Liver (tissue), 9 donors: ENCODE measurements around the gene ETS1. TPM values are rescaled to one million over a fixed set of nuclear protein-coding genes. Genes with fewer than 3 reads are reported as not detected.

Experiments used
- DNase-seq: peaks from one replicate; pipeline ENCODE4 v3.0.0-alpha.2; 2017; ENCODE audit warnings: low spot score
- H3K27ac ChIP-seq, 2 donors: one replicate each; pipeline ENCODE4 v1.7.0; 2013; ENCODE audit warnings: inconsistent platforms in 2 of 2, low read length in 2 of 2, control low read depth in 1 of 2, low read depth in 1 of 2, mild to moderate bottlenecking in 1 of 2
- H3K27me3 ChIP-seq, 4 donors: one replicate each; pipeline versions ENCODE4 v1.6.1 to v1.7.0; 2013; ENCODE audit warnings: low read length in 3 of 4, inconsistent platforms in 1 of 4, mild to moderate bottlenecking in 1 of 4, moderate library complexity in 1 of 4; ENCODE audit not compliant: control insufficient read depth in 4 of 4, insufficient read depth in 4 of 4
- H3K36me3 ChIP-seq, 4 donors: one replicate each; pipeline versions ENCODE4 v1.6.1 to v1.7.0; 2013; ENCODE audit warnings: low read length in 3 of 4, mild to moderate bottlenecking in 3 of 4, low read depth in 1 of 4, moderate library complexity in 1 of 4; ENCODE audit not compliant: control insufficient read depth in 4 of 4, insufficient read depth in 3 of 4
- H3K4me1 ChIP-seq, 4 donors: one replicate each; pipeline versions ENCODE4 v1.6.1 to v1.7.0; 2013; ENCODE audit warnings: low read length in 3 of 4, mild to moderate bottlenecking in 3 of 4, moderate library complexity in 1 of 4; ENCODE audit not compliant: control insufficient read depth in 4 of 4, insufficient read depth in 4 of 4
- H3K4me3 ChIP-seq, 3 donors: one replicate each; pipeline versions ENCODE4 v1.6.1 to v1.7.0; 2013; ENCODE audit warnings: low read length in 3 of 3, control low read depth in 1 of 3, low read depth in 1 of 3, mild to moderate bottlenecking in 1 of 3
- H3K9ac ChIP-seq, 2 donors: one replicate each; pipeline ENCODE4 v1.7.0; 2013; ENCODE audit warnings: low read length in 2 of 2, mild to moderate bottlenecking in 2 of 2, moderate library complexity in 2 of 2, control low read depth in 1 of 2, low read depth in 1 of 2
- H3K9me3 ChIP-seq, 4 donors: one replicate each; pipeline versions ENCODE4 v1.6.1 to v1.7.0; 2013; ENCODE audit warnings: low read length in 3 of 4; ENCODE audit not compliant: control insufficient read depth in 4 of 4
- EGR1 ChIP-seq, 2 donors: IDR thresholded peaks; 2 replicates each; pipeline ENCODE4 v1.6.1; 2016 to 2018; ENCODE audit warnings: antibody characterized with exemption in 2 of 2, low read depth in 2 of 2
- FOXA1 ChIP-seq: IDR thresholded peaks from 2 replicates; pipeline ENCODE4 v1.6.1; 2016; ENCODE audit warnings: antibody characterized with exemption
- FOXA2 ChIP-seq: IDR thresholded peaks from 2 replicates; pipeline ENCODE4 v1.6.1; 2016; ENCODE audit warnings: antibody characterized with exemption
- GABPA ChIP-seq, 2 donors: IDR thresholded peaks in 1 of 2; conservative IDR thresholded peaks in 1 of 2; 2 replicates each; pipeline ENCODE4 v1.6.1; 2016; ENCODE audit warnings: antibody characterized with exemption in 2 of 2, mild to moderate bottlenecking in 1 of 2, moderate library complexity in 1 of 2
- HNF4A ChIP-seq, 2 donors: conservative IDR thresholded peaks; 2 replicates each; pipeline ENCODE4 v1.6.1; 2016; ENCODE audit warnings: antibody characterized with exemption in 2 of 2, mild to moderate bottlenecking in 2 of 2
- HNF4G ChIP-seq: IDR thresholded peaks from 2 replicates; pipeline ENCODE4 v1.6.1; 2016; ENCODE audit warnings: antibody characterized with exemption
- JUND ChIP-seq, 2 donors: IDR thresholded peaks; 2 replicates each; pipeline ENCODE4 v1.6.1; 2016; ENCODE audit warnings: antibody characterized with exemption in 2 of 2
- NR2F2 ChIP-seq: IDR thresholded peaks from 2 replicates; pipeline ENCODE4 v1.6.1; 2016; ENCODE audit warnings: antibody characterized with exemption
- RAD21 ChIP-seq, 2 donors: IDR thresholded peaks; 2 replicates each; pipeline ENCODE4 v1.6.1; 2016; ENCODE audit warnings: antibody characterized with exemption in 2 of 2, mild to moderate bottlenecking in 2 of 2
- RXRA ChIP-seq, 2 donors: IDR thresholded peaks; 2 replicates each; pipeline ENCODE4 v1.6.1; 2017 to 2018; ENCODE audit warnings: antibody characterized with exemption in 2 of 2, mild to moderate bottlenecking in 1 of 2
- SP1 ChIP-seq: IDR thresholded peaks from 2 replicates; pipeline ENCODE4 v1.6.1; 2018; ENCODE audit warnings: antibody characterized with exemption, mild to moderate bottlenecking
- YY1 ChIP-seq: IDR thresholded peaks from 2 replicates; pipeline ENCODE4 v1.6.1; 2016; ENCODE audit warnings: antibody characterized with exemption, mild to moderate bottlenecking
- WGBS: extraction: QIAGEN DNeasy Blood & Tissue Kit; methylation state at CpG from one replicate; pipeline ENCODE4 v1.1.7; 2013; 5-methylcytosine and 5-hydroxymethylcytosine counted together
- polyA plus RNA-seq, 2 donors: library from polyadenylated mRNA; stranded (reverse) in 1 of 2; unstranded in 1 of 2; fragments of 200-250 nt in 1 of 2; fragments of >200 nt in 1 of 2; fragmentation: Nextera tagmentation in 1 of 2; extraction: Ambion mirVana in 1 of 2; gene quantifications; one replicate each; pipeline versions ENCODE4 v1.2.1 to v1.2.3, GENCODE V29; 2013 to 2015
- total RNA-seq, 2 donors: library from RNA; depleted of rRNA; stranded (reverse); fragments of >200 nt; gene quantifications; one replicate each; pipeline ENCODE4 v1.2.3, GENCODE V29; 2014
- TF ChIP-seq, protein P1 (sequence below): IDR thresholded peaks from 2 replicates; pipeline ENCODE4 v1.6.1; 2016; ENCODE audit warnings: antibody characterized with exemption
- TF ChIP-seq, protein P2 (sequence below): IDR thresholded peaks from 2 replicates; pipeline ENCODE4 v1.6.1; 2016; ENCODE audit warnings: antibody characterized with exemption
- TF ChIP-seq, protein P3 (sequence below): IDR thresholded peaks from 2 replicates; pipeline ENCODE4 v1.6.1; 2016; ENCODE audit warnings: antibody characterized with exemption, mild to moderate bottlenecking
- TF ChIP-seq, protein P4 (sequence below): IDR thresholded peaks from 2 replicates; pipeline ENCODE4 v1.6.1; 2016; ENCODE audit warnings: antibody characterized with exemption
- TF ChIP-seq, protein P5 (sequence below): fragments of 150-350 bp; IDR thresholded peaks from 2 replicates; pipeline ENCODE4 v1.5.1; 2017; ENCODE audit warnings: improper control_type of control experiment, low read depth, low read length; ENCODE audit not compliant: missing input control
- donor health status: healthy.
- donor health status: healthy.
- donor health status: healthy.
- donor health status: healthy.
- donor health status: healthy.

ETS1 gene
- total and polyA plus RNA-seq, 4 donors = 4.8 to 30.0 (median 20.3) TPM

DNA sequence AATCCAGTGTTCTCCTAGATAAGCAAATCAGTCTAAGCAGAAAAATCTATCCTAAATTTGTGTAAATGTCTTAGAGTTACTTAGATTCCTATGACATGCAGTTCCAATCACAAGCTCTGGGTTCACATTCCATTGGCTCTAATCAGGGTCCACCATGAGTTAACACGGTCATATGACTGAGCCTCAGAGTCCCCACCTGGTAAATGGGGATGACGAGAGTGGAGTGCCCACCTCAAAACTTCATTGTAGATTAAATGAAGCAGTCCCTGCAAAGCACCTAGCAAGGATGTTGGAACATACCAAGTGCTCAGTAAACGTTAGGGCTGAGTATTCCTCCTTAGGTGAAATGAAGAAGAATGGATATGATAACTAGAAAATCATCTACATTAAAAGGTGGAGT is 3.1 kb downstream of the ETS1 start:
- no peak for DNase-seq
- Histone ChIP-seq H3K27ac (no peak overlapping the region), H3K36me3 (no peaks in the 10 kb centered on the region), H3K9me3 (no peaks in the 10 kb centered on the region), H3K4me1 (peaks cover 0 to 1% (median 0%) of the 10 kb centered on the region in 4 donors), H3K27me3 (peaks cover 0 to 6% (median 3%) of the 10 kb centered on the region in 4 donors), H3K4me3 (no peak overlapping the region), H3K9ac (no peak overlapping the region)
- TF ChIP-seq, protein P1, sequence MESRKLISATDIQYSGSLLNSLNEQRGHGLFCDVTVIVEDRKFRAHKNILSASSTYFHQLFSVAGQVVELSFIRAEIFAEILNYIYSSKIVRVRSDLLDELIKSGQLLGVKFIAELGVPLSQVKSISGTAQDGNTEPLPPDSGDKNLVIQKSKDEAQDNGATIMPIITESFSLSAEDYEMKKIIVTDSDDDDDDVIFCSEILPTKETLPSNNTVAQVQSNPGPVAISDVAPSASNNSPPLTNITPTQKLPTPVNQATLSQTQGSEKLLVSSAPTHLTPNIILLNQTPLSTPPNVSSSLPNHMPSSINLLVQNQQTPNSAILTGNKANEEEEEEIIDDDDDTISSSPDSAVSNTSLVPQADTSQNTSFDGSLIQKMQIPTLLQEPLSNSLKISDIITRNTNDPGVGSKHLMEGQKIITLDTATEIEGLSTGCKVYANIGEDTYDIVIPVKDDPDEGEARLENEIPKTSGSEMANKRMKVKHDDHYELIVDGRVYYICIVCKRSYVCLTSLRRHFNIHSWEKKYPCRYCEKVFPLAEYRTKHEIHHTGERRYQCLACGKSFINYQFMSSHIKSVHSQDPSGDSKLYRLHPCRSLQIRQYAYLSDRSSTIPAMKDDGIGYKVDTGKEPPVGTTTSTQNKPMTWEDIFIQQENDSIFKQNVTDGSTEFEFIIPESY = no peak
- no peak for TF ChIP-seq HNF4G
- no peak for TF ChIP-seq GABPA (IDR thresholded peaks at IDR 0.05 in 1 of 2, conservative IDR thresholded peaks at IDR 0.05 in 1 of 2)
- no peak for TF ChIP-seq NR2F2
- no peak for TF ChIP-seq SP1
- TF ChIP-seq YY1 = no peak
- TF ChIP-seq EGR1 (IDR thresholded peaks at IDR 0.05; ENCODE audit: low read depth in 2 of 2) = no peak
- TF ChIP-seq RXRA (IDR thresholded peaks at IDR 0.05) = no peak
- no peak for TF ChIP-seq RAD21 (IDR thresholded peaks at IDR 0.05)
- TF ChIP-seq JUND (IDR thresholded peaks at IDR 0.05) = no peak
- no peak for TF ChIP-seq FOXA1
- TF ChIP-seq FOXA2 = no peak
- TF ChIP-seq, protein P2, sequence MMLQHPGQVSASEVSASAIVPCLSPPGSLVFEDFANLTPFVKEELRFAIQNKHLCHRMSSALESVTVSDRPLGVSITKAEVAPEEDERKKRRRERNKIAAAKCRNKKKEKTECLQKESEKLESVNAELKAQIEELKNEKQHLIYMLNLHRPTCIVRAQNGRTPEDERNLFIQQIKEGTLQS = no peak
- TF ChIP-seq, protein P3, sequence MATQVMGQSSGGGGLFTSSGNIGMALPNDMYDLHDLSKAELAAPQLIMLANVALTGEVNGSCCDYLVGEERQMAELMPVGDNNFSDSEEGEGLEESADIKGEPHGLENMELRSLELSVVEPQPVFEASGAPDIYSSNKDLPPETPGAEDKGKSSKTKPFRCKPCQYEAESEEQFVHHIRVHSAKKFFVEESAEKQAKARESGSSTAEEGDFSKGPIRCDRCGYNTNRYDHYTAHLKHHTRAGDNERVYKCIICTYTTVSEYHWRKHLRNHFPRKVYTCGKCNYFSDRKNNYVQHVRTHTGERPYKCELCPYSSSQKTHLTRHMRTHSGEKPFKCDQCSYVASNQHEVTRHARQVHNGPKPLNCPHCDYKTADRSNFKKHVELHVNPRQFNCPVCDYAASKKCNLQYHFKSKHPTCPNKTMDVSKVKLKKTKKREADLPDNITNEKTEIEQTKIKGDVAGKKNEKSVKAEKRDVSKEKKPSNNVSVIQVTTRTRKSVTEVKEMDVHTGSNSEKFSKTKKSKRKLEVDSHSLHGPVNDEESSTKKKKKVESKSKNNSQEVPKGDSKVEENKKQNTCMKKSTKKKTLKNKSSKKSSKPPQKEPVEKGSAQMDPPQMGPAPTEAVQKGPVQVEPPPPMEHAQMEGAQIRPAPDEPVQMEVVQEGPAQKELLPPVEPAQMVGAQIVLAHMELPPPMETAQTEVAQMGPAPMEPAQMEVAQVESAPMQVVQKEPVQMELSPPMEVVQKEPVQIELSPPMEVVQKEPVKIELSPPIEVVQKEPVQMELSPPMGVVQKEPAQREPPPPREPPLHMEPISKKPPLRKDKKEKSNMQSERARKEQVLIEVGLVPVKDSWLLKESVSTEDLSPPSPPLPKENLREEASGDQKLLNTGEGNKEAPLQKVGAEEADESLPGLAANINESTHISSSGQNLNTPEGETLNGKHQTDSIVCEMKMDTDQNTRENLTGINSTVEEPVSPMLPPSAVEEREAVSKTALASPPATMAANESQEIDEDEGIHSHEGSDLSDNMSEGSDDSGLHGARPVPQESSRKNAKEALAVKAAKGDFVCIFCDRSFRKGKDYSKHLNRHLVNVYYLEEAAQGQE = no peak
- TF ChIP-seq, protein P4, sequence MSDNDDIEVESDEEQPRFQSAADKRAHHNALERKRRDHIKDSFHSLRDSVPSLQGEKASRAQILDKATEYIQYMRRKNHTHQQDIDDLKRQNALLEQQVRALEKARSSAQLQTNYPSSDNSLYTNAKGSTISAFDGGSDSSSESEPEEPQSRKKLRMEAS = no peak
- TF ChIP-seq, protein P5, sequence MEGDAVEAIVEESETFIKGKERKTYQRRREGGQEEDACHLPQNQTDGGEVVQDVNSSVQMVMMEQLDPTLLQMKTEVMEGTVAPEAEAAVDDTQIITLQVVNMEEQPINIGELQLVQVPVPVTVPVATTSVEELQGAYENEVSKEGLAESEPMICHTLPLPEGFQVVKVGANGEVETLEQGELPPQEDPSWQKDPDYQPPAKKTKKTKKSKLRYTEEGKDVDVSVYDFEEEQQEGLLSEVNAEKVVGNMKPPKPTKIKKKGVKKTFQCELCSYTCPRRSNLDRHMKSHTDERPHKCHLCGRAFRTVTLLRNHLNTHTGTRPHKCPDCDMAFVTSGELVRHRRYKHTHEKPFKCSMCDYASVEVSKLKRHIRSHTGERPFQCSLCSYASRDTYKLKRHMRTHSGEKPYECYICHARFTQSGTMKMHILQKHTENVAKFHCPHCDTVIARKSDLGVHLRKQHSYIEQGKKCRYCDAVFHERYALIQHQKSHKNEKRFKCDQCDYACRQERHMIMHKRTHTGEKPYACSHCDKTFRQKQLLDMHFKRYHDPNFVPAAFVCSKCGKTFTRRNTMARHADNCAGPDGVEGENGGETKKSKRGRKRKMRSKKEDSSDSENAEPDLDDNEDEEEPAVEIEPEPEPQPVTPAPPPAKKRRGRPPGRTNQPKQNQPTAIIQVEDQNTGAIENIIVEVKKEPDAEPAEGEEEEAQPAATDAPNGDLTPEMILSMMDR = no peak
- no peak for TF ChIP-seq HNF4A (conservative IDR thresholded peaks at IDR 0.05)
- WGBS = 68% methylated on average over 3 of the region's 3 CpGs
